ENCODE data around the gene DPEP3.
A peak's percentile ranks its signal among the peaks of the same experiment; 100 is the strongest.

Gene DPEP3

GRCh38 chr16:67943619-67944504 lies 36.4 kb downstream of the DPEP3 start, which contains the start of gene LCAT:
Gene LCAT (minus strand): TSS chr16:67944120. CDS start chr16:67944101, 19 bp downstream.
- no peak for DNase-seq (ENCODE audit: low read depth)
- H3K4me3 ChIP-seq (ENCODE audit: low read depth, low read length) = no peak within 1 kb of the TSS
- no peak for TF ChIP-seq CTCF (IDR thresholded peaks at IDR 0.05; ENCODE audit: control insufficient read depth, extremely low read depth, insufficient read depth)

- no peak for DNase-seq (ENCODE audit: low read depth)
- TF ChIP-seq CTCF (IDR thresholded peaks at IDR 0.05; ENCODE audit: control insufficient read depth, extremely low read depth, insufficient read depth) = no peak
- H3K4me3 ChIP-seq (ENCODE audit: low read depth, low read length) = no peak overlapping the region
Observed at GRCh38 chr16:67943256-67943618, 37.1 kb downstream of the DPEP3 start.

- no peak for DNase-seq (ENCODE audit: low read depth)
- TF ChIP-seq CTCF (IDR thresholded peaks at IDR 0.05; ENCODE audit: control insufficient read depth, extremely low read depth, insufficient read depth) = no peak
- H3K4me3 ChIP-seq (ENCODE audit: low read depth, low read length) = no peak overlapping the region
Observed at GRCh38 chr16:67942510-67943255, 37.6 kb downstream of the DPEP3 start.

GRCh38 chr16:67942200-67942509 lies 38.1 kb downstream of the DPEP3 start:
- DNase-seq (ENCODE audit: low read depth) = no peak
- H3K4me3 ChIP-seq (ENCODE audit: low read depth, low read length) = no peak overlapping the region
- peak; percentile 73 for TF ChIP-seq CTCF (IDR thresholded peaks at IDR 0.05; ENCODE audit: control insufficient read depth, extremely low read depth, insufficient read depth)

GRCh38 chr16:67941469-67942199 lies 38.7 kb downstream of the DPEP3 start:
- no peak for TF ChIP-seq CTCF (IDR thresholded peaks at IDR 0.05; ENCODE audit: control insufficient read depth, extremely low read depth, insufficient read depth)
- no peak overlapping the region for H3K4me3 ChIP-seq (ENCODE audit: low read depth, low read length)
- no peak for DNase-seq (ENCODE audit: low read depth)

GRCh38 chr16:67940446-67941089 lies 39.7 kb downstream of the DPEP3 start:
- H3K4me3 ChIP-seq (ENCODE audit: low read depth, low read length) = no peak overlapping the region
- TF ChIP-seq CTCF (IDR thresholded peaks at IDR 0.05; ENCODE audit: control insufficient read depth, extremely low read depth, insufficient read depth) = no peak
- no peak for DNase-seq (ENCODE audit: low read depth)
